SH-SY5Y (cell line): Measurements from ENCODE around the gene PRICKLE4.

Experiments
- GATA2 ChIP-seq: IDR thresholded peaks from 2 replicates; pipeline ENCODE4 v1.6.1; 2011; ENCODE audit warnings: mild to moderate bottlenecking, low read depth, low read length
- GATA3 ChIP-seq: IDR thresholded peaks from 2 replicates; pipeline ENCODE4 v1.6.1; 2011; ENCODE audit warnings: low read depth, mild to moderate bottlenecking, low read length, moderate library complexity

GRCh38 chr6:41791305-41791704 is 10.7 kb downstream of the PRICKLE4 start:
- no peak for TF ChIP-seq GATA2
- TF ChIP-seq GATA3 = no peak
